Activated naive CD8-positive, alpha-beta T cell treated with anti-CD3 and anti-CD28 coated beads for 36 hours (primary cell): ENCODE data around the gene MCRIP1. TPM values are rescaled to one million over a fixed set of nuclear protein-coding genes. Genes with fewer than 3 reads are reported as not detected.

ENCODE experiments used
- DNase-seq: peaks from one replicate; pipeline ENCODE4 v3.0.0; 2021
- H3K27ac Mint-ChIP-seq: one replicate; pipeline ENCODE4 v1.8.0; 2022; ENCODE audit warnings: mild to moderate bottlenecking, moderate library complexity, mixed read lengths
- H3K27me3 Mint-ChIP-seq: one replicate; pipeline ENCODE4 v1.8.0; 2022; ENCODE audit warnings: mild to moderate bottlenecking, mixed read lengths
- H3K36me3 Mint-ChIP-seq: one replicate; pipeline ENCODE4 v1.8.0; 2021; ENCODE audit warnings: mild to moderate bottlenecking, mixed read lengths
- H3K4me1 Mint-ChIP-seq: one replicate; pipeline ENCODE4 v1.8.0; 2021; ENCODE audit warnings: mixed read lengths
- H3K4me3 Mint-ChIP-seq: one replicate; pipeline ENCODE4 v1.8.0; 2022; ENCODE audit warnings: mild to moderate bottlenecking, moderate library complexity, mixed read lengths
- H3K9me3 Mint-ChIP-seq: one replicate; pipeline ENCODE4 v1.8.0; 2022; ENCODE audit warnings: mixed read lengths
- total RNA-seq, 2 experiments: library from RNA; stranded (reverse); gene quantifications; one replicate each; pipeline ENCODE4 v1.2.3, GENCODE V29; 2021

MCRIP1 gene, protein sequence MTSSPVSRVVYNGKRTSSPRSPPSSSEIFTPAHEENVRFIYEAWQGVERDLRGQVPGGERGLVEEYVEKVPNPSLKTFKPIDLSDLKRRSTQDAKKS
- 10 to 100 TPM; 45.4 to 48.4 TPM for total RNA-seq

DNA sequence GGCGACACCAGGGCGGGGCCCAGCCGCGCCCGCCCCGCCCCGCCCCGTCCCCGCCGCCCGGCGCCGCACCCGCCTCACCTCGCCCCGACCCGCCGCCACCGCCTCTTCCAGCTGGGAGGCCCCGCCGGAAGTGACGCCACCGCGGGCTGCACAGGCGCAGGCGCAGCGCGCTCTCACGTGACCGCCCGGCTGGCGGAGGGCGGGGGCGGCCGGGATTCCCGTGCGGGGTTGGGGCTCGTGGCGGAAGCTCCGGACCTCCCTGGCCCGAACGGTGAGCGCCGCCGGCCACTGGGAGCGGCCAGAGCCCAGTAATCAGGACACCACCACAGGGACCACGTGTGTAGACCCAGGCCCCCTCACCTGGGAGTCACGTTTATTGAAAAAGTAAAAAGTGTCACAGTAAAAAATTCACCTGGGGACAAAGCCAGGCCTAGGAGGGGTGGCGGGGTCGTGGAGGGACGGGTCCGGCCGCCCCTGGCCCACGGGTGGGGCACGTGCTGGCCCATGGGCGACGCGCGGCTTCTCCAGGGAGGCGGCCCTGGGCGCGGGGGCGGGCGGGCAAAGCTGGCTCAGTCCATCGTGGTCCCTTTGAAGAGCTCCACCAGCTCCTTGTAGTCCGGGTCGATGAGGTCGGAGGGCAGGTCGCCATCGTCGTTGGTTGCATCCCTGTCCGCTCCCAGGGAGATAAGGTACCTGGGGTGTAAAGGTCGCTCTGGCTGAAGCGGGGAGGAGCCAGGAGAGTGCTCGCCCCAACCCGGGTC, at the start of gene MCRIP1:
MCRIP1 (minus strand) TSS at position 132 of the 761 bp plus-strand sequence. CDS start 8,785 bp downstream, outside the sequence.
- Mint-ChIP-seq H3K4me3 (peak within 1 kb of the TSS; percentile 87), H3K36me3 (no peaks in the 10 kb centered on the region), H3K9me3 (no peaks in the 10 kb centered on the region), H3K27ac (peak within 1 kb of the TSS; percentile 93), H3K27me3 (no peaks in the 10 kb centered on the region), H3K4me1 (peaks cover 15% of the 10 kb centered on the region)
- peak; percentile 99 for DNase-seq

DNA sequence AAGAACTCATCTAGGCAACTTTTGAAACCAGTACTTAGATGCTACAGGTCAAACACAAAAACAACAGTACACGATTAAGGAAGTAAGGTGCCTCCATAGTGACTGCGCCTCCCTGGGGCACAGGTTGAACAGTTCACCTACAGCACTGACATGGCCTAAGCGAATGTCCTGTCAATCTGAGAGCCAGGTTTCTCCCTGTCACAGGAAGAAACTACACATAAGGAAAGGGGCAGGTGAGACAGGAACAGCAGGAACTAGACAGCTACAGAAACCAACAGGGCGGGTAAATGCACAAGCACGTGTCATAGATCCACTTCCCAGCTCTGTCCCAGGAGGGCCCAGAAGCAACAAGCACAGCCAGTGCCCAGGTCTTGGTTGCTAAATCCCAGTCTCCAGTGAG, 46.0 kb upstream of the MCRIP1 start:
- peaks cover 7% of the 10 kb centered on the region for H3K4me1 Mint-ChIP-seq
- DNase-seq, result no peak
- no peak overlapping the region for H3K27ac Mint-ChIP-seq
- no peaks in the 10 kb centered on the region for H3K27me3 Mint-ChIP-seq
- H3K4me3 Mint-ChIP-seq, result no peak overlapping the region
- H3K9me3 Mint-ChIP-seq, result no peaks in the 10 kb centered on the region
- H3K36me3 Mint-ChIP-seq, result peaks cover 31% of the 10 kb centered on the region

DNA sequence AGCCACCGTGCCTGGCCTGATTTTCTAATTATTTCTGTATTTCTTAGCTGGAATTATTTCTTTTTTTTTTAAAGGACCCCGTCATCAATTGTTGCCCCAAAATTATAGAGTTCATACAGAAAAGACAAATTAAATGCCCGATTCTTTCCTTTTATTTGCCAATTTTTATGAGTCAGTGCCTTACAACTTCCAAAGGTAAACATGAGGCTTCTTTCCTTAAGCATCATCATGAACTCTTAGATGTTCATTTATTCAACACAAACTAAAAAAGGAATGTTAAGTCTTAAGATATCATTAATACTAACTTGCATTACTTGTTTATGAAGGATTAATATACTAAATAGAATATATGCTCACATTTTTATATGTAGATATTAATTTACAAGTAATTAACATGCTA, 45.2 kb upstream of the MCRIP1 start:
- Mint-ChIP-seq H3K9me3 (no peaks in the 10 kb centered on the region), H3K4me1 (peaks cover 13% of the 10 kb centered on the region), H3K27ac (no peak overlapping the region), H3K27me3 (no peaks in the 10 kb centered on the region), H3K36me3 (peaks cover 32% of the 10 kb centered on the region), H3K4me3 (no peak overlapping the region)
- no peak for DNase-seq

DNA sequence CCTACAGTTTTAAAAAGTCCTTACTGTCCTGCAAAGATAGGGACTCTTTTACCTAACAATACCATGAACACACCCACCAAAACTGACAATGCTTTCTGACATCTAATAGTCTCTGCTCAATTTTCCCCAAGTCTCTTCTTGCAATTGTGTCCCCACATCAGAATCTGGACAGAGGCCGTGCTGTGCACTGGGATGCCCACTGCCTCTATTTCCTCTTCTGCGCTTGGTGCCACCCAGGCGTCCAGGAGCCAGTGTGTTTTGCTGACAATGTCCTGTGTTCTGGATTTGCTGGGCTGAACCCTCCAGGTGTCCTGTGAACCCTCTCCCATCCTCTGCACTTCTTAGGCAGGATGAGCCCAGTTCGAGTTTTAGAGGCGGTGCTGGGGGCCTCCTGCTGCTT, 44.5 kb upstream of the MCRIP1 start:
- Mint-ChIP-seq H3K27ac (no peak overlapping the region), H3K36me3 (peaks cover 36% of the 10 kb centered on the region)

DNA sequence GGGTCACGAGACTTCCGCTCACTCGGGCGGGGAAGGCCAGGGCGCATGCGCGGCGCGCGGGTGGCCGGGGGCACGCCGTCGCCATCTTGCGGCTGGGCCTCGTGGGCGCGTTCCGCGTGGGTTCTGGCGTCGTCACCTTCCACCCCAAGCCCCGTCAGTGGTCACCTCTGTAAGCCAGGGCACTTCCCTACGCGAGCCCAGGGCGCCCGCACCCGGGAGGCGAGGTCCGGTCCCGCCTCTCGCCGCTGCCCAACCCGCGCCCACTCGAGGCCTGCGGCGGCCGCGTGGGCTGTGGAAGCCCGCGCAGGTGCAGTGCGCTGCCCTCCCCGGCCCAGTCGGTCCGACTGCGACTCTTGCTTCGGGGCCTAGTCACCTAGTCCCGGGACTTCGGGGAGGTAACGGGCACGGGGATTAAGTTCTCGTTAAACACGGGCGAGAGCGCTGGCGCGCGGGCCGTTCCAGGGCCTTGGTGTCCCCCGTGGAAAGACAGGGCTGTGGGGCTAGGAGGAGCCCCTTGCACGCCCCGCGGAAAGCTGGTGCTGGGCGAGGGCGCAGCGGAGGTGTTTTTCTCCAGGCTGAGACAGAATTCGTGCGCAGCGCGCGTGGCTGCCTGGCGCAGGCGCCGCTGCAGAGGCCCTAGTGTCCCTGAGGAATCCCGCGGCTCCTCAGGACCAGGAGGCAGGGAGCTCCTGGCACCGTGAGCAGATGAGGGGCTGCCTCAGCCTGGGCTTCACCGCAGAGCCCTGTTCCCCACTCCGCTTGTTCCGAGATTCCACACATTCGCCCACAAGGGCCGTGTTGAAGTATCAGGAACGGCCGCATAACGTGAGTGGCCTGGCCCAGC, 38.5 kb upstream of the MCRIP1 start:
- peak overlapping the region; percentile 85 for H3K4me3 Mint-ChIP-seq
- peak; percentile 97 for DNase-seq
- H3K4me1 Mint-ChIP-seq, result peaks cover 36% of the 10 kb centered on the region
- no peaks in the 10 kb centered on the region for H3K27me3 Mint-ChIP-seq
- H3K27ac Mint-ChIP-seq, result peak overlapping the region; percentile 94
- H3K9me3 Mint-ChIP-seq, result no peaks in the 10 kb centered on the region
- H3K36me3 Mint-ChIP-seq, result peaks cover 24% of the 10 kb centered on the region

More for the DNA sequence above, 44.5 kb upstream of the MCRIP1 start:
- Mint-ChIP-seq H3K27me3 (no peaks in the 10 kb centered on the region), H3K4me1 (peaks cover 20% of the 10 kb centered on the region), H3K9me3 (no peaks in the 10 kb centered on the region), H3K4me3 (no peak overlapping the region)
- no peak for DNase-seq

DNA sequence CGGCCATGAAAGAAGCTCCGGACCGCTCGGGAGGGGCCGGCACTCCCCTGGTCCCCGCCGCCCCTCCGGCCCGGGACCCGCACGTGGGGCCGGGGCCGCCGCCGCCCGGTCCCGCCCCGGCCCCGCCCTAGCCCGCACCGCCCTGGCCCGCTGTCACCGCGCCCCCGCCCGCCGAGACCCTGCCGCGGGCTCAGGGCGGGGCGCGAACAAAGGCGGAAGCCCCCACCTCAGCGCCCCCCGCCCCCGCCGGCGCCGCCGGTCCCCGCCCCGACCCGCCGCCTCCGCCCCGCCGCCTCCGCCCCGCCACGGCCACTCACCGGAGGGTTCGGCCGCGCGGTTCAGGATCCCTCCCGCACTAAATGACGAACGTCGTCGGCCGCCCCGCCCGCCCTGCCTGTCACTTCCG, 37.9 kb upstream of the MCRIP1 start, which contains the start of gene ARHGDIA:
ARHGDIA (minus strand) TSS at position 357 of the 406 bp plus-strand sequence. CDS start 1,407 bp downstream, outside the sequence.
- Mint-ChIP-seq H3K4me3 (peak within 1 kb of the TSS; percentile 93), H3K4me1 (peaks cover 37% of the 10 kb centered on the region), H3K9me3 (no peaks in the 10 kb centered on the region), H3K36me3 (peaks cover 24% of the 10 kb centered on the region), H3K27ac (peak within 1 kb of the TSS; percentile 95), H3K27me3 (no peaks in the 10 kb centered on the region)
- DNase-seq, result no peak

DNA sequence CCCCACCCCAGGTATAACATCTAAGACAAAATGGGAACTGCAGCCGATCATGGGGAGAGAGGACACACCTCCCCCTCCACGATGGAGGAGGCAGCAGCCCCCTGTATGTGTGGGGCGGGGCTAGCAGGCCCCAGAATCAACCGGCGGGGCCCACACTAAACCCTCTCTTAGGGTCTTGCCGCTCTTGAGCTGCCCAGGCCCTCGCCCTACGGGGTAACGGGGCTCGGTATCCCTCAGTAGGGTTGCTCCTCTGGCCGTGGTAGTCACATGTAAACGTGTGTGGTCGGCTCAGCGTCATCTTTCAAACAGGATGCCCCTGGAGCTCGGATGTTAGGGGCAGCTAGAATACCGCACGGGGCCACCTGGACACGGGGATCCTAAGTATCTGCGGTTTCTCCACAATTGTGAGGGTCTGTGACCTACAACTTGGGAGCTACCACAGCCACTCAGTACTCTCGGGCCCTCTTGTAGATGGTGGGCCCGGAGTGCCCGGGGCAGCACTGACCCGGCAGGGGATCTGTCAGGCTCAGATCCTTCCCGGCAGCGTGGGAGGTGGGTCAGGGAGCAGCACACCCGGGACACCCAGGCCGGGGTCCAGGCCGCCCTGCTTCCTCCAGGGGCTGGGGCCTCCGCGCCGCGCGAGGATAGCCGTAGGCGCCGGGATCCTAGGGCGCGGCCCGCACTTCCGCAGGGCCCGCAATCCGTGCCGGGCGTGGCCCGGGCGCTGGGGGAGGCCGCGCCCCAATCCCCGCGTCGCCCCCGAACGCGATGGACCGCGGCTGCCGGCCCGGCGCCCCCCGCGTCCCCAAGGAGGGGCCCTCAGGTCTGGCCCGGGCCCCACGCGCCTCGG, 37.3 kb upstream of the MCRIP1 start:
- H3K4me3 Mint-ChIP-seq, result peak overlapping the region; percentile 93
- H3K27me3 Mint-ChIP-seq, result no peaks in the 10 kb centered on the region
- peaks cover 43% of the 10 kb centered on the region for H3K4me1 Mint-ChIP-seq
- peak overlapping the region; percentile 95 for H3K27ac Mint-ChIP-seq
- H3K9me3 Mint-ChIP-seq, result no peaks in the 10 kb centered on the region
- peak; percentile 63 for DNase-seq
- peaks cover 26% of the 10 kb centered on the region for H3K36me3 Mint-ChIP-seq

DNA sequence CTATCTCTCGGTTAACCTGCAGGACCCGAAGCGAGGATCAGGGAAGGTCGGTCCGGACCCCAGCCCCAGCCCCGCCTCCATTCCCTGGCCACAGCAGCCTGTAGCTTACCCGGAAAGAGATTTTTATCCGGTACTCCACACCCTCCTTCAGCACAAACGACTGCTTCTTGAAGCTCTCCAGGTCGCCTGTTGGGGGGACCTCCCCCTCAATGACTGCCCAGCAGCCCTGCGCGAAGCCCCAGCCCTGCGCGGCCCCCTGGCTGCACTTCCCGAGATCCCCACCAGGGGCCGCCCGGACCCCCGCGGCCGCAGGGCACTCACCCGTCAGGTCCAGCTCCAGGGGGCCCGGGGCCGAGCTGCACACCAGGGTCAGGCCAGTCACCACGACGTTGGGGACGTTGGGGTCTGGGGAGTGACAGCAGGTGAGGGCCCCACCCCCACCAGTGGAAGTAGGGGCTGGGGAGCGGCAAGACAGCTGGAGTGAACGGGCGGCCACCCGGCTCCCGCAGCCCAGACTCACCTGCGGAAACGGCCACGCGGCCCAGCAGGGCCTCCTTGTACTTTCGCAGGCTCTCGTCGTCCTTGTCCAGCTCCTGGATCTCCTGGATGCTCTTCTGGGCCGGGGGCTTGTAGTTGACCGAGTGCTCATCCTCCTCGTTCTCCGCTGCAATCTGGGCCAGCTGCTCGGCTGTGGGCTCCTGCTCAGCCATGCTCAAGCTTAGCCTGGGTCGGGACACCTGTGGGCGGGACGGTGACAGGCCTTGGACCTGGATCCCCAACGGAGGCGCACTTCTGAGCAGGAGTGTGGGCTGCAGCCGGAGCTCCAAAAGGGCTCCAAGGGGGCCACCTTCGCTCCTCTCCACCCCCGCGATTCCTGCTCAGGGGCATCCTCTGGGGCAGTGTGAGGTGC, 36.4 kb upstream of the MCRIP1 start:
- no peaks in the 10 kb centered on the region for H3K9me3 Mint-ChIP-seq
- H3K4me3 Mint-ChIP-seq, result peak overlapping the region; percentile 93
- no peaks in the 10 kb centered on the region for H3K27me3 Mint-ChIP-seq
- H3K27ac Mint-ChIP-seq, result peak overlapping the region; percentile 95
- H3K36me3 Mint-ChIP-seq, result peaks cover 29% of the 10 kb centered on the region
- peaks cover 44% of the 10 kb centered on the region for H3K4me1 Mint-ChIP-seq
- peak; percentile 72 for DNase-seq

DNA sequence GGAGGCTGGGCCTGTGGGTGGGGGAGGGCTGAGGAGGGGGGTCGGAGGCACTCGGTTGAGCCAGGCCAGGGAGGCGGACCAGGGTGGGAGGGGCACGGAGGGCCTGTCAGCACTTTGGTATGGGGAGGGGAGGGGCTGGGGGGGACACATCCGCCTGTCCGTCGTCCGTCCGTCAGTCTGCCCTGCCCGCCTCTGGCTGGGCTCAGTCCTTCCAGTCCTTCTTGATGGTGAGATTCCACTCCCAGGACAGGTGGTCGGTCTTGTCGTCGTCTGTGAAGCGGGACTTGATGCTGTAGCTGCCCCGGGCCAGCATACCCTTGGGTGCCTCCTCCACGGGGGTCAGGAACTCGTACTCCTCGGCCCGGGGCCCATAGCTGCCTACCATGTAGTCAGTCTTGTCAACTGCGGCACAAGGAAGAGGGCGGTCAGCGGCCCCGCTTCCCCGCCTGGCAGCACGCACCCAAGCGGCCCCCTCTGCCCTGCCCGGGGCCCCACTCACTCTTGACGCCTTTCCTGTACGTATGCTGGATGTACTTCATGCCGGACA, 35.7 kb upstream of the MCRIP1 start:
- Mint-ChIP-seq H3K27me3 (no peaks in the 10 kb centered on the region), H3K36me3 (peaks cover 30% of the 10 kb centered on the region), H3K27ac (peak overlapping the region; percentile 95), H3K9me3 (no peaks in the 10 kb centered on the region), H3K4me3 (peak overlapping the region; percentile 93), H3K4me1 (peaks cover 42% of the 10 kb centered on the region)
- DNase-seq, result peak; percentile 18

DNA sequence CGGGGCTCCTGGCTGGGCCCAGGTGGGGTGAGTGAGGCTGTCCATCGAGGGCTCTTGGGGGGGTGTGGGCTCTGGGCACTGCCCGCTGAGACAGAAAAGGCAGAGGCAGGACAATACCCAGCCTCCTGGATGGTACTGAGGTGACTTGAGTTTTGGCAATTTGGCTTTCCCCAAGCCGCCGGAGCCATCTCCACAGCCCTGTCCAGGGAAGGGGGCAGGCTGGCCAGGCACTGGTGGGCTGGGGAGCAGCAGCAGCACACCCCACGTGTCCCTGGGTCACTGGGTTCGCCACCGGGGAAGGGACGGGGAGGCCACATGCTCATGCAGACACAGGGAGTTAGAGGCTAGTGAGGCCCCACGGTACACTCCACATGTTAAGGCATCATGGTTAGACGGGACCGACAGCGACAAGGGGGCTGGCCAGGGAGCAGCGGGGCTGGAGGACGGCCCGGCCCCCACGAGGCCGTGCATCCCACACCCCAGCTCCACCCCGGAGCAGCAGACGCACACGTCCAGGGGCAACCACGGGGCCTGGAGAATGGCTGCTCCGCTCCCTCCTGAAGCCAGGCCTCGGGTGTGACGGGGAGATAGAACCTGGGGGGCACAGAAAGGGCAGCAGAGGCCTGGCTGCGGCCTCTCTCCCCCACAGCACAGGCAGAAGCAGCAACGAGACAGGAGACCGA, 35.0 kb upstream of the MCRIP1 start:
- Mint-ChIP-seq H3K36me3 (peaks cover 34% of the 10 kb centered on the region), H3K9me3 (no peaks in the 10 kb centered on the region), H3K4me1 (peaks cover 44% of the 10 kb centered on the region), H3K27ac (peak overlapping the region; percentile 82), H3K4me3 (peak overlapping the region; percentile 48), H3K27me3 (no peaks in the 10 kb centered on the region)
- no peak for DNase-seq

DNA sequence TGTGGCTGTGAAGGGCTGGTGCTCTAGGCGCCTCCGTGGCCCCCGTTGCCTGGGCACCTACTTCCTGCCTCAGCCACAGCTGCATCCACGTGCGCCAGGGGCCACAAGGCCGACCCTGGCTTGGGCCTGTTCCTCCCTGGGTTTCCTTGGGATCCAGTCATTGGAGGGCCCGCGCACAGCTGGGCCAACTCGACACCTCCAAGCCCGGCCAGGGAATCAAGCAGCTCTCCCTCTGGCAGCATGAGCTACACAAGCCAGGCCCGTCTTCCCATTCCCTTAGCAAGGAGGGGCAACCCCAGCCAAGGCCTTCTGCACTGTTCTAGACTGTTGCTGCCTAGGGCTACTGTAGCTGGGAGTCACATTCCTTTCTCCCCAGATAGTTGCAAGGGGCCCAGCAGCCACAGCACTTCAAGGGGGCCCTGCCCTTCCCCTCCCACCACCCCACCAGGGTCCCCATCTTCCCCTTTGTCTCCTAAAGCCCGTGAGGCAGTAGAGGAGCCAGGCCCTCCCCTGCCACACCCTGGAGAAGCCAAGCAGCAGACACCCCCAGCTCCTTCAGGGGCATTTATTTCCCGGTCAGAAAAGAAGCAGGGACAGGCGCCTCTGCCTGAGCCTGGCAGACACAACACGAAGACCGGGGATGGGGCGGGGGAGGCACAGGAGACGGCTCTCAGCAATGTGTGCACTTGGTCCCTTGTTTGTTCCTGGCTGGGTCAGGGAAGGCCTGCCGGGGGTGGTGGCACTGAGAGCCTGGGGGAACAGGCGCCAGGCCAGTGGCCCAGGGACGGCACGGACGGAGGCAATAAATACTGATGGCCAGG, 34.3 kb upstream of the MCRIP1 start:
- Mint-ChIP-seq H3K36me3 (peaks cover 34% of the 10 kb centered on the region), H3K9me3 (no peaks in the 10 kb centered on the region), H3K4me3 (peak overlapping the region; percentile 50), H3K27ac (peak overlapping the region; percentile 82), H3K27me3 (no peaks in the 10 kb centered on the region), H3K4me1 (peaks cover 44% of the 10 kb centered on the region)
- peak; percentile 34 for DNase-seq

DNA sequence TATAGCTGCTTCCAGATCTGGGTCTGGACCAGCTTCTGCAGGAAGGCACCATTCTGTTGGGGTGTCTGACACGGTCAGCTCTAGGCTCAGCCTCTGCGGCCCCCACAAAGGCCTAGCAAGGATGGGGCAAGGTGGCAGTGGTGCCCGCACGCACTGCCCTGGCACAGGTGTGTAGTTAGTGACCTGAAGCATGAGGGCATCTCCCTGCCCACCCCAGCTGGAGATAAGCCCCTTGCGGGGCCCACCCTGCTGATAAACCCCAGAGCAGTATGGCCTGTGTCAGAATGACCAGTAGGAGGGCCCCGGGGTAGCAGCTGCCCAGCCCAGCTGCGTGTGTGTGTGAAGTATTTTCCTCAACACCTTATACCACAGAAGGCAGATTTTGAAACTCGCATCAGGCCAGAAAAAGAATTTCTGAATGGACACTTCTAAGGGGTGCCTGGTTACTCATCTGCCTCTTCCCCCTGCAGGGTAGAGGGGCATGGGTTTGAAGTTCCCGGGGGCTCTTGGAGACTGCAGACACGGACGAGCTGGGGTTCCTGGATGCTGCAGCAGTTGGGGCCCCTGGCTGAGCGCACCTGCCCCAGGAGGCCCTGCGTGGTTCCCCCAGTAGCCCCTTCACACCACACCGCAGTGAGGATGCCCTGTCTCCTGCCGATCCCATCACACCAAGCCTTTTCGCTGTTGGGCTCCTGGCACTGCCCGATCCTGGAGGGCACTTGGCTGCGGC, 33.5 kb upstream of the MCRIP1 start:
- no peak for DNase-seq
- peaks cover 39% of the 10 kb centered on the region for H3K36me3 Mint-ChIP-seq
- no peaks in the 10 kb centered on the region for H3K9me3 Mint-ChIP-seq
- peak overlapping the region; percentile 82 for H3K27ac Mint-ChIP-seq
- H3K4me1 Mint-ChIP-seq, result peaks cover 44% of the 10 kb centered on the region
- H3K4me3 Mint-ChIP-seq, result peak overlapping the region; percentile 32
- H3K27me3 Mint-ChIP-seq, result no peaks in the 10 kb centered on the region
